ENCODE data around the gene HPS5.

- TF ChIP-seq GATA3 (IDR thresholded peaks at IDR 0.05; ENCODE audit: low read depth, low read length) (no peak), GATA2 (IDR thresholded peaks at IDR 0.05; ENCODE audit: low read depth, low read length) (no peak)
Measured at GRCh38 chr11:18299721-18300120, 22.2 kb downstream of the HPS5 start.
